T-helper 2 cell treated with Interferon-gamma antibody and Interleukin-4, amounts not matched to agents 5 μg/mL and 100 μg/mL, for 36 hours (primary cell): Measurements from ENCODE around the gene ENTREP3.
"Not testable (repeated sequence)": the region's sequence is repeated elsewhere in the genome, so short reads cannot be mapped to it uniquely, and the experiment has no call there.

Experiments
- DNase-seq: peaks from one replicate; pipeline ENCODE4 v3.0.0; 2021; ENCODE audit warnings: low spot score
- H3K27ac Mint-ChIP-seq: one replicate; pipeline ENCODE4 v1.8.0; 2021; ENCODE audit warnings: mild to moderate bottlenecking, mixed read lengths
- H3K27me3 Mint-ChIP-seq: one replicate; pipeline ENCODE4 v1.8.0; 2021; ENCODE audit warnings: low read depth, mixed read lengths
- H3K36me3 Mint-ChIP-seq: one replicate; pipeline ENCODE4 v1.8.0; 2021; ENCODE audit warnings: low read depth, mixed read lengths
- H3K4me1 Mint-ChIP-seq: one replicate; pipeline ENCODE4 v1.8.0; 2021; ENCODE audit warnings: low read depth, mixed read lengths
- H3K4me3 Mint-ChIP-seq: one replicate; pipeline ENCODE4 v1.8.0; 2022; ENCODE audit warnings: mild to moderate bottlenecking, moderate library complexity, mixed read lengths
- H3K9me3 Mint-ChIP-seq: one replicate; pipeline ENCODE4 v1.8.0; 2021; ENCODE audit warnings: mixed read lengths

ENTREP3 gene, protein sequence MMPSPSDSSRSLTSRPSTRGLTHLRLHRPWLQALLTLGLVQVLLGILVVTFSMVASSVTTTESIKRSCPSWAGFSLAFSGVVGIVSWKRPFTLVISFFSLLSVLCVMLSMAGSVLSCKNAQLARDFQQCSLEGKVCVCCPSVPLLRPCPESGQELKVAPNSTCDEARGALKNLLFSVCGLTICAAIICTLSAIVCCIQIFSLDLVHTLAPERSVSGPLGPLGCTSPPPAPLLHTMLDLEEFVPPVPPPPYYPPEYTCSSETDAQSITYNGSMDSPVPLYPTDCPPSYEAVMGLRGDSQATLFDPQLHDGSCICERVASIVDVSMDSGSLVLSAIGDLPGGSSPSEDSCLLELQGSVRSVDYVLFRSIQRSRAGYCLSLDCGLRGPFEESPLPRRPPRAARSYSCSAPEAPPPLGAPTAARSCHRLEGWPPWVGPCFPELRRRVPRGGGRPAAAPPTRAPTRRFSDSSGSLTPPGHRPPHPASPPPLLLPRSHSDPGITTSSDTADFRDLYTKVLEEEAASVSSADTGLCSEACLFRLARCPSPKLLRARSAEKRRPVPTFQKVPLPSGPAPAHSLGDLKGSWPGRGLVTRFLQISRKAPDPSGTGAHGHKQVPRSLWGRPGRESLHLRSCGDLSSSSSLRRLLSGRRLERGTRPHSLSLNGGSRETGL

GRCh38 chr1:155255243-155256007 lies at the start of gene ENTREP3:
Gene ENTREP3 (minus strand): TSS chr1:155255483. CDS start chr1:155254877, 606 bp downstream.
- Mint-ChIP-seq H3K27me3 (no peaks in the 10 kb centered on the region), H3K36me3 (peaks cover 23% of the 10 kb centered on the region), H3K4me1 (peaks cover 27% of the 10 kb centered on the region), H3K4me3 (peak within 1 kb of the TSS; percentile 83), H3K27ac (peak within 1 kb of the TSS; percentile 52), H3K9me3 (no peaks in the 10 kb centered on the region)
- peak; percentile 75 for DNase-seq

- H3K27me3 Mint-ChIP-seq, result no peaks in the 10 kb centered on the region
- H3K4me3 Mint-ChIP-seq, result no peak overlapping the region
- peaks cover 6% of the 10 kb centered on the region for H3K36me3 Mint-ChIP-seq
- H3K9me3 Mint-ChIP-seq, result no peaks in the 10 kb centered on the region
- H3K27ac Mint-ChIP-seq, result peak overlapping the region; percentile 22
- H3K4me1 Mint-ChIP-seq, result no peaks in the 10 kb centered on the region
- no peak for DNase-seq
These were observed 49.3 kb upstream of the ENTREP3 start for GRCh38 chr1:155304558-155305063.

DNA sequence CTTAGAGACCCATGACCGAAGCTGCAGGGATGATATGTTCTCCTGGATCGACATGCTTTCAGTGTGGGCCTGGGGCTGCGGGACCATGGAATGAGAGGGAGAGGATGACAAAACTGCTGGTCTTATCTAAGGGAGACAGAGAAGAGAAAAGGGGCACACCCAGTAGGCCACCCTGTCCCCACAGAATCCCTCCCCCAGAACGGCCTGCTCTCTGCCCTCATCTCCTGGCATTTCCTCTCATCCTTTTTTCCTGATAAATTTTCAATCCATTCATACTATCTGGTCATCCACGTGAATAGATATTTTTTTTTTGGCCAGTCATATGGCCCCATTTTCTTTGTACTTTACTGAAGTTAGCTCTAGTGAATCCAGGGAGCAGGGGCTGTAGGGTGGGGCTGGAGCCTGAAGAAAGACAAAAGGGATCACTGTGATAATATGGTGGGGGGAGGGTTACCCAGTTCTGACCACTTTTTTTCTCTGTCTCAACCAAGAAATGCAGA lies 46.1 kb upstream of the ENTREP3 start, which contains the start of gene PKLR:
TSS of gene PKLR (minus strand) at position 97 of the 500 bp plus-strand sequence. CDS start at position 54, 43 bp downstream.
- DNase-seq, result no peak
- no peaks in the 10 kb centered on the region for H3K36me3 Mint-ChIP-seq
- peaks cover 5% of the 10 kb centered on the region for H3K4me1 Mint-ChIP-seq
- no peak within 1 kb of the TSS for H3K27ac Mint-ChIP-seq
- H3K9me3 Mint-ChIP-seq, result no peaks in the 10 kb centered on the region
- H3K27me3 Mint-ChIP-seq, result peaks cover 15% of the 10 kb centered on the region
- no peak within 1 kb of the TSS for H3K4me3 Mint-ChIP-seq

GRCh38 chr1:155300553-155301329 lies 45.5 kb upstream of the ENTREP3 start:
- Mint-ChIP-seq H3K4me1 (peaks cover 5% of the 10 kb centered on the region), H3K4me3 (no peak overlapping the region), H3K27ac (no peak overlapping the region), H3K36me3 (no peaks in the 10 kb centered on the region), H3K9me3 (no peaks in the 10 kb centered on the region), H3K27me3 (peaks cover 21% of the 10 kb centered on the region)
- DNase-seq, result no peak

DNA sequence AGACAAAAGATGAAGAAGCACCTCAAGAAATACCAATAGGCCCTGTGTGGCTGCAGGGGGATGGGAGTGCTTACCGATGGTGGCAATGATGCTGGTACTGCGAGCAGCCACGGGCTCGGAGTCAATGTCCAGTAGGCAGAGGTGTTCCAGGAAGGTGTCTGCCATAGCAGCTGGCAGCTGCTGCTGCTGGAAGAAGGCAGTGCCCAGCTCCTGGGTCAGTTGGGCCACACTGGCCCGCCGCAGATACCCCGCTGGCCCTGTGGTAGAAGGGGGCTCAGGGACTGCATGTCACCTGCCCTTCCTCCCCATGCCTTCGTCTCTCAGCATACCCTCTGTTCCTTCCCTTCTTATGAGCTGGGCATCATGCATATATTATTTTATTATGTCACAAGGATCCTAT lies 44.7 kb upstream of the ENTREP3 start:
- DNase-seq, result no peak
- Mint-ChIP-seq H3K36me3 (no peaks in the 10 kb centered on the region), H3K27me3 (peaks cover 25% of the 10 kb centered on the region), H3K9me3 (no peaks in the 10 kb centered on the region), H3K4me3 (no peak overlapping the region), H3K27ac (no peak overlapping the region), H3K4me1 (peaks cover 7% of the 10 kb centered on the region)

GRCh38 chr1:155297384-155297783 lies 42.1 kb upstream of the ENTREP3 start:
- Mint-ChIP-seq H3K4me1 (peaks cover 11% of the 10 kb centered on the region), H3K9me3 (no peaks in the 10 kb centered on the region), H3K27ac (no peak overlapping the region), H3K4me3 (no peak overlapping the region), H3K36me3 (no peaks in the 10 kb centered on the region), H3K27me3 (peaks cover 41% of the 10 kb centered on the region)
- DNase-seq, result no peak

- no peak overlapping the region for H3K27ac Mint-ChIP-seq
- no peak for DNase-seq
- no peak overlapping the region for H3K4me3 Mint-ChIP-seq
- H3K27me3 Mint-ChIP-seq, result peaks cover 44% of the 10 kb centered on the region
- no peaks in the 10 kb centered on the region for H3K36me3 Mint-ChIP-seq
- H3K9me3 Mint-ChIP-seq, result no peaks in the 10 kb centered on the region
- peaks cover 11% of the 10 kb centered on the region for H3K4me1 Mint-ChIP-seq
These were observed 41.4 kb upstream of the ENTREP3 start for GRCh38 chr1:155296661-155297060.

GRCh38 chr1:155295942-155296267 lies 40.6 kb upstream of the ENTREP3 start:
- H3K4me3 Mint-ChIP-seq, result no peak overlapping the region
- H3K4me1 Mint-ChIP-seq, result peaks cover 11% of the 10 kb centered on the region
- H3K27me3 Mint-ChIP-seq, result peaks cover 44% of the 10 kb centered on the region
- H3K9me3 Mint-ChIP-seq, result no peaks in the 10 kb centered on the region
- H3K27ac Mint-ChIP-seq, result no peak overlapping the region
- H3K36me3 Mint-ChIP-seq, result no peaks in the 10 kb centered on the region
- no peak for DNase-seq

GRCh38 chr1:155295183-155295941 lies 40.1 kb upstream of the ENTREP3 start:
- Mint-ChIP-seq H3K27ac (no peak overlapping the region), H3K4me1 (peaks cover 11% of the 10 kb centered on the region), H3K4me3 (no peak overlapping the region)

GRCh38 chr1:155294520-155295182 lies 39.4 kb upstream of the ENTREP3 start:
- Mint-ChIP-seq H3K27me3 (peaks cover 47% of the 10 kb centered on the region), H3K4me1 (peaks cover 11% of the 10 kb centered on the region), H3K27ac (no peak overlapping the region), H3K9me3 (no peaks in the 10 kb centered on the region), H3K36me3 (no peaks in the 10 kb centered on the region), H3K4me3 (peak overlapping the region; percentile 66)
- DNase-seq, result no peak

More at GRCh38 chr1:155295183-155295941, 40.1 kb upstream of the ENTREP3 start:
- Mint-ChIP-seq H3K9me3 (no peaks in the 10 kb centered on the region), H3K36me3 (no peaks in the 10 kb centered on the region), H3K27me3 (peaks cover 44% of the 10 kb centered on the region)
- no peak for DNase-seq

GRCh38 chr1:155293086-155293749 lies 37.9 kb upstream of the ENTREP3 start:
- Mint-ChIP-seq H3K4me1 (peaks cover 9% of the 10 kb centered on the region), H3K9me3 (no peaks in the 10 kb centered on the region), H3K36me3 (no peaks in the 10 kb centered on the region), H3K27ac (no peak overlapping the region), H3K27me3 (peaks cover 47% of the 10 kb centered on the region), H3K4me3 (no peak overlapping the region)
- DNase-seq, result no peak

- not testable (repeated sequence) for H3K27ac Mint-ChIP-seq, H3K9me3 Mint-ChIP-seq, DNase-seq, H3K4me3 Mint-ChIP-seq, H3K36me3 Mint-ChIP-seq, H3K4me1 Mint-ChIP-seq
- H3K27me3 Mint-ChIP-seq, result peaks cover 29% of the 10 kb centered on the region
These were observed 35.7 kb upstream of the ENTREP3 start for GRCh38 chr1:155291006-155291405.
